ENCODE results near the gene GPC6. TPM values are rescaled to one million over a fixed set of nuclear protein-coding genes. Genes with fewer than 3 reads are reported as not detected.

The GPC6 gene
- total RNA-seq, 3 donors from 2014 or later: 0.03 to 0.08 TPM; not detected in 1

DNA sequence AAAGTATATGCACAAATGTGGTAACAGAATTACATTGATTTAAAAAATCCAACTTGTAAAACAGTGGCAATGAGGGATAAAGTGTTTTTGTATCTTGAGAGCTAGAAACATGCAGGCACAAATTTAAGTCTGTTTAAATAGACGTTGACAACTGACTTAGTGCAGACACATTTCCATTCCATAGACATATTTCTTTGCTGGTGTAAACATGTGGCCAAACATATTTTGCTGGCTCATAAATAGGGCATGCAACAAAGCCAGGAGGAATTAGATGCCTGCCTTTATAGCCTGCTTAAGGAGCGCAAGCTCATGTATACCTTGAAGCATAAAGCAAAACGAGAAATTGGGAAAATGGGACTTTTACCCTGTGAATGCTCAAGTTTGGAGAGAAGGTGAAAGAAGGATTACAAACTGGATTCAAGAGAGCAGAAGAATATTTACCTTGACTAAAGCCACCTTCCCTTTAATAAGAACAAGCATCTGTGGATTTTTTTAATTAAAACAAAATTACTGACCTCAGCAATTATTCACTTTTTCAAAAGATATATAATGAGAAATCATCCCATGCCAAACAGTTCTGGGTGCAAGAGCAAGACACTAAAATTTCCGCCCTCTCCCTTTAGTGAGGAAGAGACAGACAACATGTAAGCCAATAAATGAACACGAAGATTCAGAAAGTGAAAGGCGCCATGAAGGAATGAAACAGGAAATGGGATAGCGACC, 1181.9 kb downstream of the GPC6 start:
- H3K27me3 Mint-ChIP-seq (ENCODE audit: low read depth): peaks cover 6% of the 10 kb centered on the region
- no peak for DNase-seq
- no peak for ATAC-seq
- H3K4me1 Mint-ChIP-seq (ENCODE audit: low read depth): peaks cover 14% of the 10 kb centered on the region
- H3K36me3 Mint-ChIP-seq (ENCODE audit: insufficient read depth): no peaks in the 10 kb centered on the region
- H3K4me3 Mint-ChIP-seq: no peak overlapping the region
- H3K9me3 Mint-ChIP-seq: no peaks in the 10 kb centered on the region

DNA sequence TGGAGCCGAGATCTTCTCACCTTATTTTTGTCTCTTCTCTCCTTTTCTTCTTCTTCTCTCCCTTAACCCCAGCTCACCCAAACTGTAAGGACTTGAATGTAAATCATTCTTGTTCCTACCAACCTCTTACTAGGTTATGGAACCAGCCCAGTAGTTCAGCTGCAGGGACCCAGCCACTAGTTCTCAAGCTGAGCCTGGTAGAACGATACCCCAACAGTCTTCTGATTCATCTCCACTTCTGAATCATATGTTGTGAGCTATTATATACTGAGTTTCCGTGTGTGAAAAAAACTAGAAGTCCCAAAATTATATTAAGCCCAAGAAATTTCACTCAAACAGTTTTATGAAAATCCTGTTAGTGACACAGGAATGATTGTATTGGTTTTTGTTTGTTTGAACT, 1185.1 kb downstream of the GPC6 start:
- no peak for DNase-seq

DNA sequence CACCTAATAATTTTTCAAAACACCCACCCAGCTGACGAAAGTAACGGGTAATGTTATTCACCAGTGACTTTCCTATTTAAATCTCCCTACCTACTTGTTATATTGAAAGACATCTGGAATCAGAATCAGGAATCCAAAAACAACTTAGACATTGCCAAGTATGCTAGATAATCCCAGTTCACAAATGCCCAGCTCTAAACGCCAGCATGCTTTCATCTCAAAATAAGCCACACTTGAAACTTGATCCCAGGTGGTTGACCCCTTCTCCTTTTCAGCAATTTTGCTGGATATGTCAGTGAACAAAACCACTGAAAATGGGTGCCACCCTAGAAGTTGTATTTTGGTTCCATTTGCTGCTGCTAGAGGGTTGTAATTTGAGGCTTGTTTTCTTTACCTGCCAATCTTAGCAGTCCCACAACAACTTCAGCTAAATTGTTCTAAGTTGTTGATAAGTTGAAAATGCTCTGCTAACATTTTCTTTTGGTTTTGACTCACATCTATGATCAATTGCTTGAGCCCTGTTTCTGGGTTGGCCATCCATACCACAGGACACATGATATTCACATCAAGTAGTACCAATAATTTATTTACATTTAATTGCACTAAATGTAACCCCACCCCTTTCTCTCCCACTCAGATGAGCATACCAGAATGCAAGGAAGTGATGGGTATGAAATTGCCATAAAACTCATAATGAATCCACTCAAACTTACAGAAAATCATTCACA, 1186.4 kb downstream of the GPC6 start:
- Mint-ChIP-seq H3K4me3 (no peak overlapping the region), H3K36me3 (ENCODE audit: insufficient read depth) (peaks cover 3% of the 10 kb centered on the region), H3K4me1 (ENCODE audit: low read depth) (peaks cover 25% of the 10 kb centered on the region), H3K27me3 (ENCODE audit: low read depth) (peaks cover 6% of the 10 kb centered on the region), H3K9me3 (peaks cover 6% of the 10 kb centered on the region)
- ATAC-seq (no peak), DNase-seq (no peak)

More for the DNA sequence above, 1185.1 kb downstream of the GPC6 start:
- peaks cover 6% of the 10 kb centered on the region for H3K27me3 Mint-ChIP-seq (ENCODE audit: low read depth)
- H3K4me3 Mint-ChIP-seq: no peak overlapping the region
- H3K9me3 Mint-ChIP-seq: no peaks in the 10 kb centered on the region
- ATAC-seq: peak; percentile 88 to 94
- H3K36me3 Mint-ChIP-seq (ENCODE audit: insufficient read depth): no peaks in the 10 kb centered on the region
- H3K4me1 Mint-ChIP-seq (ENCODE audit: low read depth): peaks cover 17% of the 10 kb centered on the region

DNA sequence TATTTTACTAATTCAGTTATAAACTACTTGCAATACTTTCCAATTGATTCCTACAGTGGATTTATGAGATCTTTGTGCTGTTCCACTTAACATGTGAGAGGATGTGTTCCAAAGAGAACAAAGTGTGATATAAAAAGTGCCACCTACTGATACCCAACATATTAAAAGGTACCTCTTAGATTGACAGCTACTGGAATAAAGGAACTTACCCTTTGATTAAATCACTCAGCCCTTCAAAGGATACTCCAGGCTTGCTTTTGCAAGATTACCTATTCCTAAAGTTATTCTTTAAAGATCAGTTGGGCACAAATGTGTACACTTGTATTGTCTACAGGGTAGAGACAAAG, 1187.0 kb downstream of the GPC6 start:
- Mint-ChIP-seq H3K4me1 (ENCODE audit: low read depth) (peaks cover 28% of the 10 kb centered on the region), H3K36me3 (ENCODE audit: insufficient read depth) (peaks cover 3% of the 10 kb centered on the region), H3K4me3 (no peak overlapping the region), H3K27me3 (ENCODE audit: low read depth) (peaks cover 6% of the 10 kb centered on the region), H3K9me3 (peaks cover 6% of the 10 kb centered on the region)
- ATAC-seq (no peak), DNase-seq (no peak)

DNA sequence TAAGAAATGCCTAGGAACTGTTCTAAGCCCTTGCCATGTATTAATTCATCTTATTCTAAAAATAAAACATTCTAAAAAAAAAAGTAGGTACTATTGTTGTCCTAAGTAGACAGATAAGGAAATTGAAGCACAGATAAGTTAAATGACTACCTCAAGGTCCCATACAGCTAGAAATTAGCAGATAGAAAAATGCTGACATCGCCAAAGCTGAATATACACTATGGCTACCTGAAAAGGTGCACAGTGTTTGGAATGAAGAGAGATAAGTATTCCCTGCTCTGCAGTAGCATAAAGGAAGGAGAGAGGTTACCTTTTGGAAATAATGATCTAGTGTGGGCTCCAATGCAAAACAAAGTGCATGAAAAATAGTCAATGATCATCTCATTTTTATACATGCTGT, 1187.5 kb downstream of the GPC6 start:
- no peak for ATAC-seq
- Mint-ChIP-seq H3K4me1 (ENCODE audit: low read depth) (peaks cover 33% of the 10 kb centered on the region), H3K4me3 (no peak overlapping the region), H3K9me3 (peaks cover 6% of the 10 kb centered on the region), H3K27me3 (ENCODE audit: low read depth) (peaks cover 4% of the 10 kb centered on the region), H3K36me3 (ENCODE audit: insufficient read depth) (peaks cover 3% of the 10 kb centered on the region)
- no peak for DNase-seq

DNA sequence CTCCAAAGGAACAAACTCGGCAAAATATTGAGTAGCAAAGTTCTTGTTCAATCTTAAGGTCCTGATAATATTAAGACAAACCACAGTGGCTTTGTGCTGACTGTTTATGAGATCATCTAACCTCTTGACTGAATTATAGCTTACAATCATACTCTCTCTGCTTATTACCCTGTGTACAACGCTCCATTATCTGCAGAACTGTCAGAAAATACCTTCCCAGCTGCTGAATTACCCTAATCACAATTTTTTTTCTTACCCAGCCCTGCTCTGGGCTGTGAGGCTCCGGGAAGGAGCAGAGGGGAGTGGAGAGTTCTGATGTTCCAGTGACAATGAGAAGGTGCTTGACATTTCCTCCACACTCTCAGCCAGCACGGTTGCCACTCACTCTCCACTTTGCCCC, 1188.1 kb downstream of the GPC6 start:
- Mint-ChIP-seq H3K36me3 (ENCODE audit: insufficient read depth) (peaks cover 3% of the 10 kb centered on the region), H3K4me3 (no peak overlapping the region), H3K27me3 (ENCODE audit: low read depth) (peaks cover 4% of the 10 kb centered on the region), H3K9me3 (peaks cover 6% of the 10 kb centered on the region), H3K4me1 (ENCODE audit: low read depth) (peaks cover 38% of the 10 kb centered on the region)
- DNase-seq (no peak), ATAC-seq (no peak)

DNA sequence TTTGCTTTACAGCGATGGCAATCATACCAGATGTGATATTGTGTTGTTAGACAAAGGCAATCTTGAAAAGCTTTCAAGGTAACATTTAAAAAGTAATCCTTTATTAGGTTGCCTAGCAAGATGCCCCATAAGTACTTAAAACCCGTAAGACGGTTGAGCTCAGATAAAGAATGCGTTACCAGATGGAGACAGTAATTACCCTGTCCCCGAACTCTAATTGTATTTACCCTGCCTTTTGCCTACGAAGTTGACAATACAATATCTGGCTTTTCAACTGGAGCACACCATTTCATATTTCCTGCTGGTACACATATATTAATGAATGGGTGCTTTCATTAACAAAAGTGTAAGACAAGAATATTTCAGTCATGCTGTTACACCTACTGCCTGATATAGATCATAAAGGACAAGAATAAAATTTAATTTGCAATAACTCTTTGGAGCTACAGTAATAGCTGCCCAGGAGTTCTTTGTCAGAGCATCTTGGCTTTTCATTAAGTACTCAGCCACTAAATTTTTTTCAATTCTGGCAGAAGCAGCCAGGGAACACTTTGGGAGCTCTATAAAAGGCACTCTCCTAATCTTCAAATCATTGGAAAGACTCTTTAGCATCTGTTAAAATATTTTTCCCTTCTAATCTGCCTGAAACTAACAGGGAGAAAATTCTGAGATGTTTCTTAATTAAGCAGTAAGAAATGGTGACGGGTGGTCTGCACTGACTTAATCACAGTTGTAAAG, 1189.1 kb downstream of the GPC6 start:
- Mint-ChIP-seq H3K9me3 (peaks cover 12% of the 10 kb centered on the region), H3K36me3 (ENCODE audit: insufficient read depth) (peaks cover 6% of the 10 kb centered on the region), H3K4me1 (ENCODE audit: low read depth) (peaks cover 47% of the 10 kb centered on the region), H3K27me3 (ENCODE audit: low read depth) (peaks cover 4% of the 10 kb centered on the region), H3K4me3 (no peak overlapping the region)
- ATAC-seq (no peak), DNase-seq (no peak)

DNA sequence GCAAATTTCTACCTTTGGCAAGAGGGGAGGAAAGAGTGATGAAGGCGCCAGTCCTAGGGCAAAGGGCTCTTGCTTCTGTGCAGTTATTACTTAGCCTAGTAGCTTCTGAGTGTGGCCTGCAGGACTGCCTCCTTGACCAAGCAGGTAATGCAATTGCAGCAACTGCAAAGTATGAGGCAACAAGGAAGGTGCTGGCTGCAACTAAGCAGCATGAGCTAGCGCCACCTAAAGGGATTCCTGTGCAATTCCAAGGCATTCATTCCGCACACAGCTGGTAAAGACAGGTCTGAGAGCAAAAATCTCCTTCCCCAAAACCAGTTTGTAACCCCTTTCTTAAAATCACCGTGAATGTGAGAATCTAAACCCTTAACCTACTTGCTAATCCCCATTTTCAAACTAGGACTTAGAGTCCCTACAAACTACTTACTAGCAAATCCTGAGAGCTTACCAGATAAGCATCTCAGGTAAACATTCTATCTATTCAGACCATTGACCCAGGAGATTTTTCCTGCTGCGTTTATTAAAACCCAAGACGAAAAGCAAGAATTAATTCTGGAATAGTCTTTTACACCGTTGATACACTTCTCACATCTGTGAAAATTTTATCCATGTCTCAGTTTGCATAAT, 1190.0 kb downstream of the GPC6 start:
- peaks cover 17% of the 10 kb centered on the region for H3K9me3 Mint-ChIP-seq
- peaks cover 49% of the 10 kb centered on the region for H3K4me1 Mint-ChIP-seq (ENCODE audit: low read depth)
- peaks cover 4% of the 10 kb centered on the region for H3K27me3 Mint-ChIP-seq (ENCODE audit: low read depth)
- peaks cover 6% of the 10 kb centered on the region for H3K36me3 Mint-ChIP-seq (ENCODE audit: insufficient read depth)
- DNase-seq (no peak), ATAC-seq (no peak)
- no peak overlapping the region for H3K4me3 Mint-ChIP-seq

DNA sequence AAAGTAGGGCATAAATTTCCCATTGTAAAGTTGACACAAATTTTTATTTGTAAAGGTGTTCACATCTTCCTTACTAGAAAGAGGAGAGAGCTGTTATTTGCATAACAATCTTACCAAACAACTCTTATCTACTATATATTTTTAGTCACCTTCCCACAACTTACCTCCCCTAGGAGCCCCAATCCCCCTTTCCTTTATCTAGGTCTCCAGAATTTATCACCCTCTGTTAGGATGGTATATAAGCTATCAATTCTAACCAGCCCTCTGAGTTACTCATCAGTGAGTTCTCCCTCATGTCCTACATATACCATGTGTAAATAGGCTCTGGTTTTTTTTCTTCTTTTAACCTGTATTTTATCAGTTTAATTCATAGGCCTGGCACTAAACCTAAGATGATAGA, 1190.7 kb downstream of the GPC6 start:
- Mint-ChIP-seq H3K4me1 (ENCODE audit: low read depth) (peaks cover 43% of the 10 kb centered on the region), H3K9me3 (peaks cover 19% of the 10 kb centered on the region), H3K4me3 (no peak overlapping the region), H3K36me3 (ENCODE audit: insufficient read depth) (peaks cover 6% of the 10 kb centered on the region), H3K27me3 (ENCODE audit: low read depth) (peaks cover 4% of the 10 kb centered on the region)
- DNase-seq (no peak), ATAC-seq (no peak)

DNA sequence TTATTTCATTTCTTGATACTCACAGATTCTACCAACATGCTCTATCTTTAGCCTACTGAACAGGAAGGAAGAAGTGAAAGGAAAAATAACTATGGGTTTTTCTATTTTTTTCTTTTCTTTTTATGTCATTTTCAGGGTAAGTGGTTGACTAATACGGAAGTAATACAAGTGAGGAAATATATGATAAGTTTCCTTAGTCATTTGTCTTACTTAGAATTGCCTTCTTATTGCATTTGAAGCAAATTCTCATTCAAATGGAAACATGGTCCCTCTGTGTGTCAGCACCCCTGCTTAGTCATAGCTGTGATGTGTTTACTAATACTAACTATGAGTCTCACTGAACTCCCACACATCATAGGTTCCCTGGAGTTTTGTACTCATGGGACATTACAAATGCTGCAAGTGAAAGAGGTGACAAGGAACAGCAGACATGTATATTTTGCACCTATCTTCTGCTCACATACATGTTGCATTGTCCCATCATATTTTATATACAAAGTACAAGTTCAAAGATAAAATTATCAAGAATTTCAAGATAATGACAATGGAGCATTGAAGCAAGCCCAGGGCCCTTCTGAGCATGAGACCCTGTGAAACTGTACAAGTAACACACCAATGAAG, 1192.8 kb downstream of the GPC6 start:
- DNase-seq (peak; percentile 10), ATAC-seq (peak; percentile 90 to 93)
- Mint-ChIP-seq H3K36me3 (ENCODE audit: insufficient read depth) (peaks cover 6% of the 10 kb centered on the region), H3K27me3 (ENCODE audit: low read depth) (no peaks in the 10 kb centered on the region), H3K4me1 (ENCODE audit: low read depth) (peaks cover 34% of the 10 kb centered on the region), H3K9me3 (peaks cover 19% of the 10 kb centered on the region), H3K4me3 (peak overlapping the region; percentile 59)

DNA sequence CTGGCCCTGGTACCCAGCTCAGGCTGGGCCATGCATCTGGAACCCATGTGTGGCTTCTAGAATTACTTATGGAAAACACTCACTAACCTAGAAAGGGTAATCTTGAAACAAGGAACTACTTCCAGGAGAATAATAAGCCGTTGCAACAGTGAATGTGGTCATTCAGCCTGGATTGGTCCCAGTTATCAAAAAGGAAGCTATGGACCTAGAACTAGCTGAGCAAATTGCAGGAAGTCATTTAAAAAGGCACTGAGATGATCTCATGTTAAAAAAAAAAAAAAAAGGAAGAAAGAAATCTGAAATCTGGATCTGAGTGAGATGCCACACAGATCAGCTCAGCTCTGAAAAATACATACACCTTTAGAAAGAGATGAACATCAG, 1193.3 kb downstream of the GPC6 start:
- ATAC-seq: no peak
- H3K4me3 Mint-ChIP-seq: no peak overlapping the region
- H3K9me3 Mint-ChIP-seq: peaks cover 19% of the 10 kb centered on the region
- peaks cover 6% of the 10 kb centered on the region for H3K36me3 Mint-ChIP-seq (ENCODE audit: insufficient read depth)
- no peak for DNase-seq
- H3K27me3 Mint-ChIP-seq (ENCODE audit: low read depth): no peaks in the 10 kb centered on the region
- H3K4me1 Mint-ChIP-seq (ENCODE audit: low read depth): peaks cover 34% of the 10 kb centered on the region

DNA sequence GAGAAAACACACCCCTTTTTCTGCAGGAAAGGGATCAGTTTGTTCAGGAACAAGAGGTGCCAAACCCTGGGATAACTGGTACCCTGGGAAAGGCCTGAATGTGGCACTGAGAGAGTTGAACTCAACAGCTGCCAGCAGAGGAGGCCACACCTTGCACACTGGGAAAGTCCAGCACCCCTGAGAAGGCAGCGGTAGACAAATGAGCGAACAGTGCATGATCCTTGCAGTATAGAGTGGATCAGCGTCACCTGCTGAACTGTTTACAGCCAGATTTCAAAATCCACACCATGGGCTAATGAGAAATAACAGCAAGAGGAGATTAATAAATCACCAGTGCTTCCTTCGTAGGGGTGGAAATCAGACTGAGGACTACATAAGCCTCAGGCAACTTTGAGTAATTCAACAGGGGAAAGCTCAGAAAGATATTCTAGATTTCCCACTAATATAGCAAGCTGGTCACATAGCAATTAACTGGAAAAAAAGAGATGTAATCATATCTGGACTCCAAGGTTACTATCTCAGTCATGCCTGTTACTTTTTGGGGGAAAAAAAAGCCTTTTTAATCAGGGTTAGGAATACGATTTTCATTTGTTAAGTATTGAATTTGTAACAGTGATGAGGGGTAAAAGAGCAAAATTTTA, 1200.8 kb downstream of the GPC6 start:
- Mint-ChIP-seq H3K27me3 (ENCODE audit: low read depth) (no peaks in the 10 kb centered on the region), H3K36me3 (ENCODE audit: insufficient read depth) (no peaks in the 10 kb centered on the region)

DNA sequence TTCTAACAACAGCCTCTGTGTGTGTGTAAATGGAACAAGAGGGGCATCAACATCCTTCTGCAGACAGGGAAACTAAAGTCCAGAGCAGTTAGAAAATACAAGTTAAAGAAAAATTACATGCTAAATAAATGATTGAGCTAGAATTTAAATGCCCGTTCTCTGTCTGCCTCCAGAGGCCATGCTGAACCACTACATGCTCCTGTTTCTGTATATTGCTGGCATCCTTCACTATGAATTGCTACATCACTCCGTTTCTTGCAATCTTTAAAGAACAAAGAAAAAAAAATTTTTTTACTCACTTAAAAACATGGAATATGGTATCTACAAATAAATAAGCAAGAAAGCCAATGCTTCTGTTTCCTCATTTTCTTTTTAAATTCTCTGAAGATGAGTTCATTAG, 1205.0 kb downstream of the GPC6 start:
- no peaks in the 10 kb centered on the region for H3K27me3 Mint-ChIP-seq (ENCODE audit: low read depth)
- no peaks in the 10 kb centered on the region for H3K9me3 Mint-ChIP-seq
- no peak for ATAC-seq
- peaks cover 27% of the 10 kb centered on the region for H3K4me1 Mint-ChIP-seq (ENCODE audit: low read depth)
- H3K4me3 Mint-ChIP-seq: no peak overlapping the region
- DNase-seq: no peak
- H3K36me3 Mint-ChIP-seq (ENCODE audit: insufficient read depth): no peaks in the 10 kb centered on the region

More for the DNA sequence above, 1200.8 kb downstream of the GPC6 start:
- ATAC-seq: no peak
- Mint-ChIP-seq H3K9me3 (no peaks in the 10 kb centered on the region), H3K4me1 (ENCODE audit: low read depth) (peaks cover 11% of the 10 kb centered on the region), H3K4me3 (no peak overlapping the region)
- no peak for DNase-seq
